Left lung (tissue), 10 donors: ENCODE results near the gene PDE10A. TPM values are rescaled to one million over a fixed set of nuclear protein-coding genes. Genes with fewer than 3 reads are reported as not detected.

Experiments used
- ATAC-seq: fragments of 200-7000 bp; cut with Tn5 transposase; one replicate; pipeline ENCODE4 v1.9.1; 2020; ENCODE audit warnings: moderate library complexity
- DNase-seq, 4 donors: peaks; one replicate each; pipeline ENCODE4 v3.0.0-alpha.2; 2013 to 2020
- H3K27ac ChIP-seq, 2 donors: fragments of 200-600 bp; sonication (generic) in 1 of 2; one replicate each; pipeline versions ENCODE4 v1.5.0 to v1.8.0; 2020 to 2021
- H3K27me3 ChIP-seq, 2 donors: fragments of 200-600 bp; sonication (generic) in 1 of 2; one replicate each; pipeline versions ENCODE4 v1.5.0 to v1.8.0; 2020 to 2021
- H3K36me3 ChIP-seq, 2 donors: fragments of 200-600 bp; sonication (generic) in 1 of 2; one replicate each; pipeline versions ENCODE4 v1.5.0 to v1.8.0; 2020 to 2021
- H3K4me1 ChIP-seq, 2 donors: fragments of 200-600 bp; one replicate each; pipeline ENCODE4 v1.8.0; 2021
- H3K4me3 ChIP-seq, 2 donors: fragments of 200-600 bp; sonication (generic) in 1 of 2; one replicate each; pipeline versions ENCODE4 v1.5.0 to v1.8.0; 2020 to 2021; ENCODE audit warnings: mild to moderate bottlenecking in 1 of 2
- H3K9me3 ChIP-seq, 2 donors: fragments of 200-600 bp; sonication (generic) in 1 of 2; one replicate each; pipeline versions ENCODE4 v1.5.0 to v1.8.0; 2020 to 2021
- intact Hi-C, 2 donors: fragments of 100-400 bp; cut with DNase I; formaldehyde crosslinking; loops; one replicate each; pipeline versions ENCODE4 v1.11.2 to v1.14.2; 2022
- polyA plus RNA-seq, 6 donors: library from polyadenylated mRNA; unstranded; fragments of 120-200 nt; gene quantifications; one replicate each; pipeline ENCODE4 v1.2.1, GENCODE V29; 2013; ENCODE audit not compliant: insufficient read length in 6 of 6
- total RNA-seq, 2 donors: library from RNA; stranded (reverse); fragmentation: NEBNext Ultra II Directional; extraction: Animal tissue kit (Norgen Biotek cat#: 25700); gene quantifications; one replicate each; pipeline ENCODE4 v1.2.1, GENCODE V29; 2021
- TF ChIP-seq, protein P1 (sequence below), 2 donors: fragments of 200-600 bp; sonication (generic) in 1 of 2; IDR thresholded peaks; one replicate each; pipeline versions ENCODE4 v1.5.0 to v1.8.0; 2021; ENCODE audit warnings: antibody characterized with exemption in 2 of 2
- donor health status: DM: no; HTN: yes; CAD: no.
- donor health status: DM: no; HTN: no; CAD: no.

The PDE10A gene
- total and polyA plus RNA-seq, 8 donors, result 1.3 to 10.0 (median 8.2) TPM

DNA sequence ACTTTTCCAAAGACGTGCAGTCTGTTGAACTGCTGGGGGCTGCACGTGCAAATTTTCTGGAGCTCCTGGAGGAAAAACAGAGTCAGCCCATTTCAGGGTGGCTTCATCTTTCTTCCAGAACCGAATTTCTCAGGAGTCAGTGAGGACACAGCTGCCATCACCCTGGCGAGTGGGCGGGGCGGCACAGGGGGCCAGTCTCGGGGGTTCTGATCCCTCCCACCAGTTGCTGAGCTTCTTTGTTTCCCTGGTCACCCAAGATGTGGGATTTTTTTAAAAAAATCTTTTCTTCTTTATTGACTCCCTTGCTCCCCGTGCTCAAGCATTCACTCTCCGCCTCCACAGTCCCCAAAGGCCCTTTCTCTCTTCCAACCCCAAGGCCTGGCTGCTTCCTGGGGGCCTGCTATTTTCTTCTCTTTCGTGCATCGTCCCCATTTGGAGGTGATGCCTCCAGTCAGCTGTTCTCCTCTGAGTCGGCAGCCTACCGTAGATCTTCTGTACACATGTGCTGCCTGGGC lies 362.6 kb downstream of the PDE10A start:
- Histone ChIP-seq H3K36me3 (no peaks in the 10 kb centered on the region), H3K9me3 (peaks cover 0 to 14% of the 10 kb centered on the region in 2 donors), H3K27ac (no peak overlapping the region), H3K27me3 (no peaks in the 10 kb centered on the region), H3K4me3 (no peak overlapping the region), H3K4me1 (no peaks in the 10 kb centered on the region)
- TF ChIP-seq, protein P1, sequence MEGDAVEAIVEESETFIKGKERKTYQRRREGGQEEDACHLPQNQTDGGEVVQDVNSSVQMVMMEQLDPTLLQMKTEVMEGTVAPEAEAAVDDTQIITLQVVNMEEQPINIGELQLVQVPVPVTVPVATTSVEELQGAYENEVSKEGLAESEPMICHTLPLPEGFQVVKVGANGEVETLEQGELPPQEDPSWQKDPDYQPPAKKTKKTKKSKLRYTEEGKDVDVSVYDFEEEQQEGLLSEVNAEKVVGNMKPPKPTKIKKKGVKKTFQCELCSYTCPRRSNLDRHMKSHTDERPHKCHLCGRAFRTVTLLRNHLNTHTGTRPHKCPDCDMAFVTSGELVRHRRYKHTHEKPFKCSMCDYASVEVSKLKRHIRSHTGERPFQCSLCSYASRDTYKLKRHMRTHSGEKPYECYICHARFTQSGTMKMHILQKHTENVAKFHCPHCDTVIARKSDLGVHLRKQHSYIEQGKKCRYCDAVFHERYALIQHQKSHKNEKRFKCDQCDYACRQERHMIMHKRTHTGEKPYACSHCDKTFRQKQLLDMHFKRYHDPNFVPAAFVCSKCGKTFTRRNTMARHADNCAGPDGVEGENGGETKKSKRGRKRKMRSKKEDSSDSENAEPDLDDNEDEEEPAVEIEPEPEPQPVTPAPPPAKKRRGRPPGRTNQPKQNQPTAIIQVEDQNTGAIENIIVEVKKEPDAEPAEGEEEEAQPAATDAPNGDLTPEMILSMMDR (IDR thresholded peaks at IDR 0.05), result no peak
- ATAC-seq, result no peak
- intact Hi-C loops, result no loop called here
- peak in 1 of 4 donors; percentile 34 for DNase-seq

DNA sequence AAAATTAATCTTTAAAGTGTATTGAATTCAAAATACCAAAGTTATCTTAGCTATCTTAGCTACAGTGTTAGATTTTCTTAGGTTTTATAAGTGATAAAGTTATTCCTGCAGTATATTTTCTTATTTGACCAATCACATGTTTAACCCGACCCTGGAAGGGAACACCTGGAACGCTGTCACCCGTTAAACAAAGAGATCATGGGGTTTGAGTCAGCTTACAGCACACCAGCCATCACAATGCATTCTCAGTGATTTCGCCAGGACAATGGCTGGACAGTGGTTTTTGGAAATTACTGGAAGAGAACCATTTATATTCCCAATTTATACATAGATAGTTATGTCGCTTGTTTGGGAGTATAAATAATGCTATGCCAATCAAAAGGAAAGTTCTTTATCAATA lies 364.2 kb downstream of the PDE10A start:
- H3K4me3 ChIP-seq, result no peak overlapping the region
- ATAC-seq (no peak), DNase-seq (no peak)
- no peaks in the 10 kb centered on the region for H3K4me1 ChIP-seq
- no peak overlapping the region for H3K27ac ChIP-seq
- no peaks in the 10 kb centered on the region for H3K36me3 ChIP-seq
- no peaks in the 10 kb centered on the region for H3K27me3 ChIP-seq
- TF ChIP-seq, protein P1 (IDR thresholded peaks at IDR 0.05), result no peak
- H3K9me3 ChIP-seq, result peaks cover 0 to 14% of the 10 kb centered on the region in 2 donors
- intact Hi-C loops, result no loop called here

- ATAC-seq (no peak), DNase-seq (no peak)
- no peaks in the 10 kb centered on the region for H3K27me3 ChIP-seq
- TF ChIP-seq, protein P1 (IDR thresholded peaks at IDR 0.05), result no peak
- H3K4me3 ChIP-seq, result no peak overlapping the region
- no peaks in the 10 kb centered on the region for H3K4me1 ChIP-seq
- intact Hi-C loops, result no loop called here
- H3K9me3 ChIP-seq, result peaks cover 0 to 14% of the 10 kb centered on the region in 2 donors
- no peaks in the 10 kb centered on the region for H3K36me3 ChIP-seq
- H3K27ac ChIP-seq, result no peak overlapping the region
Observed at GRCh38 chr6:165298402-165298801, 364.6 kb downstream of the PDE10A start.

GRCh38 chr6:165292657-165293056 lies 370.4 kb downstream of the PDE10A start:
- Histone ChIP-seq H3K4me1 (no peaks in the 10 kb centered on the region), H3K4me3 (no peak overlapping the region), H3K9me3 (peaks cover 0 to 8% of the 10 kb centered on the region in 2 donors), H3K27ac (no peak overlapping the region), H3K27me3 (no peaks in the 10 kb centered on the region), H3K36me3 (no peaks in the 10 kb centered on the region)
- ATAC-seq (no peak), DNase-seq (no peak)
- TF ChIP-seq, protein P1 (IDR thresholded peaks at IDR 0.05), result no peak
- intact Hi-C loops, result no loop called here
